Midbrain (tissue), 1 donor: ENCODE results near the gene COPS3.
A peak's percentile ranks its signal among the peaks of the same experiment; 100 is the strongest.
"Not testable (repeated sequence)": the region's sequence is repeated elsewhere in the genome, so short reads cannot be mapped to it uniquely, and the experiment has no call there.

Source experiments
- DNase-seq: peaks from one replicate; lab custom pipeline; 2025; lab: John Stamatoyannopoulos, UW

The COPS3 gene

DNA sequence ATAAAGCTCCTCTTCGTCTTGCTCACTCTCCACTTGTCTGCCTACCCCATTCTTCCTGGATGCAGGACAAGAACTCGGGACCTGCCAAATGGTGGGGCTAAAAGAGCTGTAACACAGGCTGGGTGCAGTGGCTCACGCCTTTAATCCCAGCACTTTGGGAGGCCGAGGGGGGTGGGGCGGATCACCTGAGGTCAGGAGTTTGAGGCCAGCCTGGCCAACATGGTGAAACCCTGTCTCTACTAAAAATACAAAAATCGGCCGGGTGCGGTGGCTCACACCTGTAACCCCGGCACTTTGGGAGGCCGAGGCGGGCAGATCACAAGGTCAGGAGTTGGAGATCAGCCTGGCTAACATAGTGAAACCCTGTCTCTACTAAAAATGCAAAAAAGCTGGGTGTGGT lies 20.6 kb upstream of the COPS3 start:
- DNase-seq: not testable (repeated sequence)

- no peak for DNase-seq
Measured at GRCh38 chr17:17300624-17301568, 19.9 kb upstream of the COPS3 start.

GRCh38 chr17:17298108-17298507 lies 17.1 kb upstream of the COPS3 start:
- DNase-seq: no peak

GRCh38 chr17:17297217-17297616 lies 16.2 kb upstream of the COPS3 start:
- no peak for DNase-seq

DNA sequence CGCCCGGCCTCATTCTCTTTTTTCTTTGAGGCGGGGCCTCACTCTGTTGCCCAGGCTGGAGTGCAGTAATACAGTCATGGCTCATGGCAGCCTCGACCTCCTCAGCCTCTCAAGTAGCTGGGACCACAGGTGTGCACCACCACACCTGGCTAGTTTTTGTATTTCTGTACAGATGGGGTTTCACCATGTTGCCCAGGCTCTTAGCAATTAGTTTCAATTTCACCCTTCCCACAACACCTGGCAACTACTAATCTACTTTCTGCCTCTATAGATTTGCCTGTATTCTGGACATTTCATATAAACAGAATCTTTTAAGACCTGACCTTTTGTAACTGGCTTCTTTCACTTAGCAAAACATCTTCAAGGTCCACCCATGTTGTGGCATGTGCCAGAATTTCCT lies 14.1 kb upstream of the COPS3 start:
- DNase-seq: no peak

- DNase-seq: no peak
Measured at GRCh38 chr17:17289701-17290100, 8.7 kb upstream of the COPS3 start.

DNA sequence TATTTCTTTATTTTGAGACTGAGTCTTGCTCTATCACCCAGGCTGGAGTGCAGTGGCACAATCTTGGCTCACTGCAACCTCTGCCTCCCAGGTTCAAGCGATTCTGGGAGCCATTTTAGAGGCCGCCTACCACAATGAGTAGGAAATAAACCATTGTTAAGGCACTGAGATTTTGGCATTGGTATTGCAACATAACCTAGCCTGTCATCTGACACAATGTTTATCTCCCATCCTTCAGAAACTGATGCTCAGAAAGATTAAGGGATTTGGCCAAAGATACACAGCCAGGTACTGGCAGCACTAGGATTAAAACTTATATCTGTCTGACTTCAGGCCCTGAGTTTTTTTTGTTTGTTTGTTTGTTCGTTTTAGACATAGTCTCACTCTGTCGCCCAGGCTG lies 8.0 kb upstream of the COPS3 start:
- DNase-seq: no peak

- DNase-seq: no peak
Measured at GRCh38 chr17:17285951-17286350, 4.9 kb upstream of the COPS3 start.

GRCh38 chr17:17279316-17279715 lies 1.7 kb downstream of the COPS3 start:
- no peak for DNase-seq

GRCh38 chr17:17277431-17277830 lies 3.6 kb downstream of the COPS3 start:
- DNase-seq: not testable (repeated sequence)

DNA sequence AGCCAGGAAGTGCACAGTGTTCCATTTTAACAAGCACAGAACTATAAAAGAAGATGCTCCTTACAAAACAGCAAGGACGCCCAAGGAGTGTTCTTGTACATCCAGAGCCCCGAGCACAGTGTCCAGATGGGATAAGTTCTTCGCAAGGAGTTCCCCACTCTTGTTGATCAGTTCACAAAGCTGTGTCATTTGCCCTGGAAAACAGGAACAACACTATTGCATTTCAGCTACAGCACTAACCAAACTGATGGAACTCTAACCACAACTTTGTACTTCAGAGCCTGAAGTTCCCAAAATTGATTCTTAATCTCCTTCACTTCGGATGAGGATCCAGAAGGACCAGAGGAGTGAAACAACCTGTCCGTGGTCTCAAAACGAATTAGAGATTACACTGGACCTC lies 5.1 kb downstream of the COPS3 start:
- DNase-seq: no peak

DNA sequence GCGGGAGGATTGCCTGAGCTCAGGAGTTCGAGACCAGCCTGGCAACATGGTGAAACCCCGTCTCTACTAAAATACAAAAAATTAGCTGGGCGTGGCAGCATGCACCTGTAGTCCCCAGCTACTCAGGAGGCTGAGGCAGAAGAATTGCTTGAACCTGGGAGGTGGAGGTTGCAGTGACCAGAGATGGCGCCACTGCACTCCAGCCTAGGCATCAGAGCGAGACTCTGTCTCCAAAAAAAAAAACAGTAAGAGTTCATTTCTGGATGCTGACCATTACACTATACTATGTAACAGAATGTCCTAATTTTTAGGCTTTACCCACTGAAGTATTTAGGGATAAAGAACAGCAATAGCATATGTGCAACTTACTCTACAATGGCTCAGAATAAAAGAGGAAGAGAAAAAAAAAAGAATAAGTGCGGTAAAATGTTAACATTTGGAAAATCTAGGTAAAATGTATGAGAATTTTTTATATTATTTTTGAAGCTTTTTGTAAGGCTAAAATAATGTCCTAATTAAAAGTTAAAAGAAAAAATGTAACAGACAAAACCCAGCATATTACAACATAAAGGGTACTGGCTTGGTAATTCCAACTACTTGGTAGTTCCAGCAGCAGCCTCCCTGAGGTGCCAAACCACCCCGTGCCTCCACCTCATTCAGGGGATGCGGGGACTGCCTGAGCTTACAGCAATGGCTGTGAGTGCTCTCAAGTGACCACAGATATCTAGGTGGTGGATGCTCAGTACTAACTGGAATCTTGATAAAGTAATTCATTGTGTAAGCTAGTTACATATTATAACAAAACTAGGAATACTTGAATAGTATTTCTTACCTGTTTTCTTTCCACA lies 10.9 kb downstream of the COPS3 start:
- DNase-seq: no peak

DNA sequence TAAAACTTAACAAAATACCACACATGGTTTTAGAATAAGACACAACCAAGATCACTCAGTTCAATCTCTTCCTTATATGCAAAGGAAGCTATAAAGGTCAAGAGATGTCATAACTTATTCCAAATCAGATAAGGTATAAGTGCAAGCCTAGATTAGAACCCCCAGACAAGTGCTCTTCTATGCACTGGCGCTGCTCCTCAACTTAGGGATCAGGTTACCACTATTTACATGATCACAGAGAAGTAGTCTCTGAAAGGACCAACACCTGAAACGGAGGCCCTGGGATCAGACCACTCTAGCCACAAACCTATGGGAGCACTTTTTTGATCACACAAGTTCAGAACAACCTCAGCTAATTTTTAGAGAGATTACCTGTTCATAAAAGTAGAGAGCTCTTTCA lies 16.6 kb downstream of the COPS3 start:
- no peak for DNase-seq

DNA sequence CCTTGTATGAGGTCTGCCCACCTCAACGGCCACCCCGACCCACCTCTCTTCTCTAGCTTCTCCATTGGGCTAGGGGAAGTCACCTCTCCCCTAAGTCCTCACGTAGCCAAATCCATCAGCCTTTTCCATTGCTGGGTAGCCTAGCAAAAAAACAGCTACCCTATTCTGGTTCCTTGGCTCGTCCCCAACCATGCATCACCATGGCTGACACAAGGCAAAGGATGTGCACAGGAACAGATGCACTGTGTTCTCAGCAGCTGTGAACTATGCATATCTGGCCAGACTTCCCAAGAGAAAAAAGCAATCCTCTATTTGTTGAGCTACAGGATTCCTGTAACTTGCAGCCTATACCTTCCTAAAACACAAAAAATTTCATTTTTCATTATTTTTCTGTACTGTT lies 22.0 kb downstream of the COPS3 start:
- DNase-seq: peak; percentile 50

- DNase-seq: no peak
Measured at GRCh38 chr17:17258011-17258410, 23.0 kb downstream of the COPS3 start.

- no peak for DNase-seq
Measured at GRCh38 chr17:17256316-17256715, 24.7 kb downstream of the COPS3 start.

DNA sequence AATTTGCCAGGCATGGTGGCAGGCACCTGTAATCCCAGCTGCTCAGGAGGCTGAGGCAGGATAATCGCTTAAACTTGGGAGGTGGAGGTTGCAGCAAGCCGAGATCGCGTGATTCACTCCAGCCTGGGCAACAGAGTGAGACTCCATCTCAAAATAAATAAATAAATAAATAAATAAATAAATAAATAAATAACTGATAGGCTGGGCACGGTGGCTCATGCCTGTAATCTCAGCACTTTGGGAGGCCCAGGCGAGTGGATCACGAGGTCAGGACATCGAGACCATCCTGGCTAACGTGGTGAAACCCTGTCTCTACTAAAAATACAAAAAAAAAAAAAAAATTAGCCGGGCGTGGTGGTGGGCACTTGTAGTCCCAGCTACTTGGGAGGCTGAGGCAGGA lies 25.4 kb downstream of the COPS3 start:
- not testable (repeated sequence) for DNase-seq

DNA sequence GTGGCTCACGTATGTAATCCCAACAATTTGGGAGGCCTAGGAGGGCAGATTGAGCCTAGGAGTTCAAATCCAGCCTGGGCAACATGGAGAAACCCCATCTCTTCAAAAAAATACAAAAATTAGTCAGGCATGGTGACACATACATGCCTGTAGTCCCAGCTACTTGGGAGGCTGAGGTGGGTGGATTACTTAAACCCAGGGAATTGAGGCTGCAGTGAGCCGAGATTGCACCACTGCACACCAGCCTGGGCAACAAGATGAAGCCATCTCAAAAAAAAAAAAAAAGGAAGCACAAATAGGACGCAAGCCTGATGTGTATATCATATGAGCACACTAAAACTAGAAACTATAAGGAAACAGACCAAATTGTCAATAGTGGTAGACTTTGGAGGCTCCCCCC lies 27.0 kb downstream of the COPS3 start:
- DNase-seq: no peak

- DNase-seq: no peak
Measured at GRCh38 chr17:17253406-17253805, 27.6 kb downstream of the COPS3 start.

GRCh38 chr17:17252149-17252661 lies 28.8 kb downstream of the COPS3 start:
- DNase-seq: no peak

- DNase-seq: no peak
Measured at GRCh38 chr17:17246879-17247278, 34.2 kb downstream of the COPS3 start.

- no peak for DNase-seq
Measured at GRCh38 chr17:17243163-17243562, 37.9 kb downstream of the COPS3 start.

- DNase-seq: no peak
Measured at GRCh38 chr17:17242246-17242645, 38.8 kb downstream of the COPS3 start.
